ENCODE data around the gene SURF1. TPM values are rescaled to one million over a fixed set of nuclear protein-coding genes. Genes with fewer than 3 reads are reported as not detected.
"Not testable (repeated sequence)": the region's sequence is repeated elsewhere in the genome, so short reads cannot be mapped to it uniquely, and the experiment has no call there.

Gene SURF1
- total and polyA plus RNA-seq, 12 donors, result 50.9 to 111 (median 72.8) TPM

GRCh38 chr9:133322701-133323100 is 33.6 kb downstream of the SURF1 start:
- intact Hi-C loops (cut with DNase I), result no loop called here
- Histone ChIP-seq H3K36me3 (replicated peaks in 1 of 2) (no peaks in the 10 kb centered on the region), H3K9me3 (replicated peaks in 1 of 3) (no peaks in the 10 kb centered on the region), H3K4me1 (replicated peaks in 1 of 2) (no peaks in the 10 kb centered on the region), H3K27ac (no peak overlapping the region), H3K4me3 (no peak overlapping the region), H3K27me3 (no peaks in the 10 kb centered on the region)
- 79 to 87% (median 82%) methylated on average over 10 to 14 of the region's 14 CpGs for WGBS, 4 donors
- TF ChIP-seq POLR2A (IDR thresholded peaks at IDR 0.05), result no peak
- no peak for TF ChIP-seq CTCF (IDR thresholded peaks at IDR 0.05)
- peak in 1 of 7 donors; percentile 20 for DNase-seq

- WGBS, 4 donors, result 80 to 88% (median 83%) methylated on average over 13 of the region's 13 CpGs
- H3K27ac ChIP-seq, result no peak overlapping the region
- no peaks in the 10 kb centered on the region for H3K9me3 ChIP-seq (replicated peaks in 1 of 3)
- H3K4me1 ChIP-seq (replicated peaks in 1 of 2), result no peaks in the 10 kb centered on the region
- intact Hi-C loops (cut with DNase I), result no loop called here
- H3K36me3 ChIP-seq (replicated peaks in 1 of 2), result no peaks in the 10 kb centered on the region
- H3K27me3 ChIP-seq, result no peaks in the 10 kb centered on the region
- TF ChIP-seq POLR2A (IDR thresholded peaks at IDR 0.05) (no peak), CTCF (IDR thresholded peaks at IDR 0.05) (no peak)
- H3K4me3 ChIP-seq, result no peak overlapping the region
- DNase-seq, result peak in 1 of 7 donors; percentile 38
Measured at GRCh38 chr9:133321411-133321935, 34.8 kb downstream of the SURF1 start.

- Histone ChIP-seq H3K36me3 (replicated peaks in 1 of 2) (no peaks in the 10 kb centered on the region), H3K27me3 (no peaks in the 10 kb centered on the region), H3K27ac (no peak overlapping the region), H3K4me1 (replicated peaks in 1 of 2) (no peaks in the 10 kb centered on the region), H3K4me3 (no peak overlapping the region), H3K9me3 (replicated peaks in 1 of 3) (no peaks in the 10 kb centered on the region)
- intact Hi-C loops (cut with DNase I), result no loop called here
- TF ChIP-seq POLR2A (IDR thresholded peaks at IDR 0.05) (no peak), CTCF (IDR thresholded peaks at IDR 0.05) (no peak)
- 74 to 87% (median 83%) methylated on average over 13 of the region's 13 CpGs for WGBS, 4 donors
- no peak for DNase-seq
Measured at GRCh38 chr9:133320421-133320881, 35.8 kb downstream of the SURF1 start.

GRCh38 chr9:133317551-133317950 is 38.7 kb downstream of the SURF1 start:
- H3K4me3 ChIP-seq; intact Hi-C loops (cut with DNase I); H3K27ac ChIP-seq; H3K4me1 ChIP-seq (replicated peaks in 1 of 2); H3K9me3 ChIP-seq (replicated peaks in 1 of 3); H3K27me3 ChIP-seq; H3K36me3 ChIP-seq (replicated peaks in 1 of 2): not testable (repeated sequence)
- DNase-seq, result peak in 1 of 7 donors; percentile 11
- 78 to 86% (median 81%) methylated on average over 1 to 13 of the region's 13 CpGs for WGBS, 4 donors

GRCh38 chr9:133315997-133316396 is 40.3 kb downstream of the SURF1 start:
- Histone ChIP-seq H3K27me3 (no peaks in the 10 kb centered on the region), H3K9me3 (replicated peaks in 1 of 3) (no peaks in the 10 kb centered on the region), H3K27ac (no peak overlapping the region), H3K4me3 (no peak overlapping the region), H3K36me3 (replicated peaks in 1 of 2) (no peaks in the 10 kb centered on the region), H3K4me1 (replicated peaks in 1 of 2) (no peaks in the 10 kb centered on the region)
- no peak for DNase-seq
- WGBS, 4 donors, result 58 to 79% (median 74%) methylated on average over 2 of the region's 2 CpGs
- TF ChIP-seq CTCF (IDR thresholded peaks at IDR 0.05) (no peak), POLR2A (IDR thresholded peaks at IDR 0.05) (no peak)
- intact Hi-C loops (cut with DNase I), result no loop called here
